Central memory CD8-positive, alpha-beta T cell (primary cell): ENCODE data around the gene SPO11.
"Not testable (repeated sequence)": the region's sequence is repeated elsewhere in the genome, so short reads cannot be mapped to it uniquely, and the experiment has no call there.

ENCODE experiments used
- ATAC-seq: fragments of 150-1000 bp; cut with Tn5 transposase; replicated peaks from 2 replicates; pipeline ENCODE4 v1.10.0; 2022; ENCODE audit warnings: mild to moderate bottlenecking, moderate FRiP score, moderate number of reproducible peaks; ENCODE audit not compliant: poor library complexity, severe bottlenecking; ENCODE audit errors: extremely low read depth
- DNase-seq, 2 donors: peaks; one replicate each; pipeline ENCODE4 v3.0.0; 2021; ENCODE audit warnings: low spot score in 2 of 2
- H3K27ac Mint-ChIP-seq: one replicate; pipeline ENCODE4 v1.8.0; 2022; ENCODE audit warnings: low read depth, mild to moderate bottlenecking, moderate library complexity, mixed read lengths
- H3K27me3 Mint-ChIP-seq: one replicate; pipeline ENCODE4 v1.8.0; 2022; ENCODE audit warnings: mixed read lengths
- H3K36me3 Mint-ChIP-seq: one replicate; pipeline ENCODE4 v1.8.0; 2022; ENCODE audit warnings: mild to moderate bottlenecking, moderate library complexity, mixed read lengths; ENCODE audit not compliant: insufficient read depth
- H3K4me1 Mint-ChIP-seq: one replicate; pipeline ENCODE4 v1.8.0; 2022; ENCODE audit warnings: mixed read lengths
- H3K4me3 Mint-ChIP-seq: one replicate; pipeline ENCODE4 v1.8.0; 2022; ENCODE audit warnings: mild to moderate bottlenecking, moderate library complexity, mixed read lengths
- H3K9me3 Mint-ChIP-seq: one replicate; pipeline ENCODE4 v1.8.0; 2022; ENCODE audit warnings: mixed read lengths

SPO11 gene

GRCh38 chr20:57327820-57328219 is 1.8 kb upstream of the SPO11 start:
- H3K4me3 Mint-ChIP-seq, result no peak overlapping the region
- ATAC-seq, result no peak
- no peak overlapping the region for H3K27ac Mint-ChIP-seq
- H3K9me3 Mint-ChIP-seq, result no peaks in the 10 kb centered on the region
- H3K4me1 Mint-ChIP-seq, result no peaks in the 10 kb centered on the region
- DNase-seq, result no peak
- H3K27me3 Mint-ChIP-seq, result peaks cover 65% of the 10 kb centered on the region
- H3K36me3 Mint-ChIP-seq, result no peaks in the 10 kb centered on the region

GRCh38 chr20:57330998-57331397 is 1.4 kb downstream of the SPO11 start:
- DNase-seq (no peak), ATAC-seq (no peak)
- no peaks in the 10 kb centered on the region for H3K9me3 Mint-ChIP-seq
- H3K36me3 Mint-ChIP-seq, result no peaks in the 10 kb centered on the region
- no peak overlapping the region for H3K4me3 Mint-ChIP-seq
- H3K27ac Mint-ChIP-seq, result no peak overlapping the region
- H3K4me1 Mint-ChIP-seq, result no peaks in the 10 kb centered on the region
- peaks cover 53% of the 10 kb centered on the region for H3K27me3 Mint-ChIP-seq

DNA sequence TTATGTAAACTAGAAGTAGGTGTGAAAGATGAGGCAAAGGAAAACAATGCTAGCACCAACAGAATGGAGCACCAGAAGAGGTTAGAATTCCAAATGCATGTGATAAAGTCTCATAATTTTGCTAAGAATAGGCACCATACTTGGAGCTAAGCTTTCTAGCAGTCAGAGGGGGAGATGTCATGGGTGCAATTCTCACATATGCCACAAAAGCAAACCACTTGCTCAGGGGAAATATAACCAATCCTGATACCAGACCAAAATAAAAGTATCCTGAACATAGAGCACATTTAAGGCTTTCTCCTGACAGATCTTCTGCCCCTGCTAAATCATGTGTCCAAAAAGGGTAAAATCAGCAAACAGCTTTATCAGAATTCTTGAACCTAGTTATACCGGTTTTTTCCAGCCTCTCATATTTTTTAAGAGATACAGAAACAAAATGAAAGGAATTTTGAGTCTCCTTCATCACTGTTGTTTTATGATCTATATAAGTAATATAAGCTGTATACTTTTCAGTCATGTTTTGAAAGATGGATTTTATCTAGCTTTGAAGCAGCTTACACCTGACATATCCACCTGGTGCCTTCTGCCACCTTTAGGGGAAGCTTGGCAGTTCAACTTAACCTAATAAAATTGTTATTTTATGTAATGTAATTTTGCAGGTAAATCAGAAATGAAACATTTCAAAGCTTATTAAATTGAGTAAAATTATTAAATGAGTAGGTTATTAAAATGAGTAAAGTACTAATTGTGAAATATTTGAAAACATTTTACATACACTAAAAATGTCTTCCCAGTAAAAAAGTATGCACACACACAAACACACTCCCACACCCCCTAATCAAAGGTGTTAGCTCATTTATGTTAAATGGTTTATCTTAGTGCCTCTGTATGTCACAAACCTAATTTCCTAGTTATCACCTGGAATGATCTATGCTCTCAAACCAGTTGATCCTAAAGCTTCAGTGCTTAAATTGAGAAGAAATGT is 2.8 kb downstream of the SPO11 start:
- H3K27me3 Mint-ChIP-seq, result peaks cover 55% of the 10 kb centered on the region
- no peak overlapping the region for H3K4me3 Mint-ChIP-seq
- H3K4me1 Mint-ChIP-seq, result no peaks in the 10 kb centered on the region
- no peak for DNase-seq
- no peak overlapping the region for H3K27ac Mint-ChIP-seq
- H3K36me3 Mint-ChIP-seq, result no peaks in the 10 kb centered on the region
- no peak for ATAC-seq
- H3K9me3 Mint-ChIP-seq, result no peaks in the 10 kb centered on the region

- Mint-ChIP-seq H3K36me3 (no peaks in the 10 kb centered on the region), H3K4me3 (no peak overlapping the region), H3K27me3 (peaks cover 59% of the 10 kb centered on the region), H3K9me3 (no peaks in the 10 kb centered on the region), H3K4me1 (no peaks in the 10 kb centered on the region), H3K27ac (no peak overlapping the region)
- DNase-seq, result no peak
- no peak for ATAC-seq
Observed at GRCh38 chr20:57335392-57335791, 5.8 kb downstream of the SPO11 start.

DNA sequence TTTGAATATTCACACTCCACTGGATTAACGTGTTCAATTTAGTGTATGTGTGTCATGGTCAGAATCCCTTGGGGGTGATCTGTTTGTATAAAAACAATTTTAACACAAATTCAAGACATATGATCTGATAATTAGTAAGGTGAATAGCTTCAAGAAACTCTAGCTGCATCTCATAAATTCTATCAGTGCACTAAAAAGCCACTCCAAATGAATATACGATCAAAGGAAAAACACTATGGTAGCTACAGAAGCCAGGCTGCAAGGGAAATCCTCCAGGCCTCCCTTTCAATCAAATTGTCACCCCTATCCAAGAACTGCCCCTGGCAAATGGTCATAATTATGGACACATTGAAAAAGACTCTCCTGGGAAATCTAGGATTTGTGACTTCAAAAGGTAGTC is 12.1 kb downstream of the SPO11 start:
- H3K4me3 Mint-ChIP-seq, result no peak overlapping the region
- H3K9me3 Mint-ChIP-seq, result no peaks in the 10 kb centered on the region
- no peaks in the 10 kb centered on the region for H3K36me3 Mint-ChIP-seq
- ATAC-seq (no peak), DNase-seq (no peak)
- no peaks in the 10 kb centered on the region for H3K4me1 Mint-ChIP-seq
- no peak overlapping the region for H3K27ac Mint-ChIP-seq
- peaks cover 44% of the 10 kb centered on the region for H3K27me3 Mint-ChIP-seq

GRCh38 chr20:57342829-57343228 is 13.2 kb downstream of the SPO11 start:
- Mint-ChIP-seq H3K4me1 (no peaks in the 10 kb centered on the region), H3K36me3 (no peaks in the 10 kb centered on the region), H3K27me3 (peaks cover 40% of the 10 kb centered on the region), H3K4me3 (no peak overlapping the region), H3K9me3 (no peaks in the 10 kb centered on the region), H3K27ac (no peak overlapping the region)
- DNase-seq, result no peak
- no peak for ATAC-seq

GRCh38 chr20:57346477-57346876 is 16.9 kb downstream of the SPO11 start:
- Mint-ChIP-seq H3K27me3 (peaks cover 25% of the 10 kb centered on the region), H3K4me3 (no peak overlapping the region)
- ATAC-seq, result peak; percentile 34

DNA sequence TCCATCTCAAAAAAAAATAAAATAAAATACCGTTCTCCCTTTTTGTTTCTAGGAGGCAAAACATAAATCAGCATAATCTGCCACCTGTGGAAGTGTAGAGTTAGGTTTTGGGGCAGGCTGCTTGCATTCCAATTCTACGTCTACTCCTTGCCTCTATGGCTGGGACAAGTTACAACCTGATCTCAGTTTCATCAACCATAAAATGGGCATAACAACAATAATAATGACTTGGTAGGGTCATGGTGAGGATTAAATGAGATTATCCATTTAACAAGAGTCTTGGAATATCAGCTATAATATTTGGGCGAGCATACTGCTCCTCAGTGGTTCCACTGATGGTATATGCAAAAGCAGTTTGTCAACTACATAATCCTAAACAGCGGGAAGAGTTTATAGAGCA is 17.8 kb downstream of the SPO11 start:
- H3K36me3 Mint-ChIP-seq, result peaks cover 7% of the 10 kb centered on the region
- H3K9me3 Mint-ChIP-seq, result no peaks in the 10 kb centered on the region
- peaks cover 10% of the 10 kb centered on the region for H3K4me1 Mint-ChIP-seq
- H3K27ac Mint-ChIP-seq, result no peak overlapping the region
- ATAC-seq (no peak), DNase-seq (no peak)
- H3K4me3 Mint-ChIP-seq, result no peak overlapping the region
- peaks cover 16% of the 10 kb centered on the region for H3K27me3 Mint-ChIP-seq

More at GRCh38 chr20:57346477-57346876, 16.9 kb downstream of the SPO11 start:
- H3K27ac Mint-ChIP-seq, result no peak overlapping the region
- no peaks in the 10 kb centered on the region for H3K9me3 Mint-ChIP-seq
- peaks cover 7% of the 10 kb centered on the region for H3K36me3 Mint-ChIP-seq
- H3K4me1 Mint-ChIP-seq, result peaks cover under 1% of the 10 kb centered on the region
- peak; percentile 27 to 54 for DNase-seq

DNA sequence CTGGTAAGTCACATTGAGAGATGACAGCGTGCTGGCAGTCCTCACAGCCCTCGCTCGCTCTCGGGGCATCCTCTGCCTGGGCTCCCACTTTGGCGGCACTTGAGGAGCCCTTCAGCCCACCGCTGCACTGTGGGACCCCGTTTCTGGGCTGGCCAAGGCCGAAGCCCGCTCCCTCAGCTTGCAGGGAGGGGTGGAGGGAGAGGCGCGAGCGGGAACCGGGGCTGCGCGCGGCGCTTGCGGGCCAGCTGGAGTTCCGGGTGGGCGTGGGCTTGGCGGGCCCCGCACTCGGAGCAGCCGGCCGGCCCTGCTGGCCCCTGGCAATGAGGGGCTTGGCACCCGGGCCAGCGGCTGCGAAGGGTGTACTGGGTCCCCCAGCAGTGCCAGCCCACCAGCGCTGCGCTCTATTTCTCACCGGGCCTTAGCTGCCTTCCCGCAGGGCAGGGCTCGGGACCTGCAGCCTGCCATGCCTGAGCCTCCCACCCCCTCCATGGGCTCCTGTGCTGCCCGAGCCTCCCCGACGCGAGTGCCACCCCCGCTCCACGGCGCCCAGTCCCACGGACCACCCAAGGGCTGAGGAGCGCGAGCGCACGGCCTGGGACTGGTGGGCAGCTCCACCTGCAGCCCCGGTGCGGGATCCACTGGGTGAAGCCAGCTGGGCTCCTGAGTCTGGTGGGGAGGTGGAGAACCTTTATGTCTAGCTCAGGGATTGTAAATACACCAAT is 18.8 kb downstream of the SPO11 start:
- DNase-seq, H3K4me3 Mint-ChIP-seq, H3K36me3 Mint-ChIP-seq, ATAC-seq, H3K27me3 Mint-ChIP-seq, H3K9me3 Mint-ChIP-seq, H3K27ac Mint-ChIP-seq: not testable (repeated sequence)
- H3K4me1 Mint-ChIP-seq, result peaks cover 17% of the 10 kb centered on the region

DNA sequence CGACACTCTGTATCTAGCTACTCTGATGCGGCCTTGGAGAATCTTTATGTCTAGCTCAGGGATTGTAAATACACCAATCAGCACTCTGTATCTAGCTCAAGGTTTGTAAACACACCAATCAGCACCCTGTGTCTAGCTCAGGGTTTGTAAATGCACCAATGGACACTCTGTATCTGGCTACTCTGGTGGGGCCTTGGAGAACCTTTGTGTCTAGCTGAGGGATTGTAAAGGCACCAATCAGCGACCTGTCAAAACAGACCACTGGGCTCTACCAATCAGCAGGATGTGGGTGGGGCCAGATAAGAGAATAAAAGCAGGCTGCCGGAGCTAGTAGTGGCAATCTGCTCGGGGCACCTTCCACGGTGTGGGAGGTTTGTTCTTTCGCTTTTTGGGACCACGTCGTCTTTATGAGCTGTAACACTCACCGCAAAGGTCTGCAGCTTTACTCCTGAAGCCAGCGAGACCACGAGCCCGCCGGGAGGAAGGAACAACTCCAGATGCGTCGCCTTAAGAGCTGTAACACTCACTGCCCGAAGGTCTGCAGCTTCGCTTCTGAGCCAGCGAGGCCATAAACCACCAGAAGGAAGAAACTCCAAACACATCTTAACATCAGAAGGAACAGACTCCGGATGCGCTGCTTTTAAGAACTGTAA is 19.4 kb downstream of the SPO11 start:
- not testable (repeated sequence) for H3K4me3 Mint-ChIP-seq, H3K27ac Mint-ChIP-seq, H3K9me3 Mint-ChIP-seq, H3K36me3 Mint-ChIP-seq, DNase-seq, H3K27me3 Mint-ChIP-seq, ATAC-seq
- peaks cover 19% of the 10 kb centered on the region for H3K4me1 Mint-ChIP-seq

GRCh38 chr20:57350081-57350710 is 20.6 kb downstream of the SPO11 start:
- DNase-seq (no peak), ATAC-seq (no peak)
- Mint-ChIP-seq H3K4me1 (peaks cover 19% of the 10 kb centered on the region), H3K36me3 (peaks cover 17% of the 10 kb centered on the region), H3K9me3 (no peaks in the 10 kb centered on the region), H3K4me3 (peak overlapping the region; percentile 89), H3K27me3 (peaks cover 8% of the 10 kb centered on the region), H3K27ac (no peak overlapping the region)

DNA sequence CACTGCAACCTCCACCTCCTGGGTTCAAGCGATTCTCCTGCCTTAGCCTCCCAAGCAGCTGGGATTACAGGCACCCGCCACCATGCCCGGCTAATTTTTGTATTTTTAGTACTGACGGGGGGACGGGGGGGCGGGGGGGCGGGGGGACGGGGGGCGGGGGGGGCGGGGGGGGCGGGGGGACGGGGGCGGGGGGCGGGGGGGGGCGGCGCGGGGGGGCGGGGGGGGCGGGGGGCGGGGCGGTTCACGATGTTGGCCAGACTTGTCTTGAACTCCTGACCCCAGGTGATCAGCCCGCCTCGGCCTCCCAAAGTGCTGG is 21.1 kb downstream of the SPO11 start:
- H3K27ac Mint-ChIP-seq, result peak overlapping the region; percentile 67
- H3K4me3 Mint-ChIP-seq, result peak overlapping the region; percentile 89
- not testable (repeated sequence) for ATAC-seq, H3K27me3 Mint-ChIP-seq, DNase-seq, H3K9me3 Mint-ChIP-seq
- H3K36me3 Mint-ChIP-seq, result peaks cover 21% of the 10 kb centered on the region
- peaks cover 23% of the 10 kb centered on the region for H3K4me1 Mint-ChIP-seq
